Measurements from ENCODE around the gene NTSR1.

NTSR1 gene

GRCh38 chr20:62708591-62709536 is at the start of gene NTSR1:
Gene NTSR1 (plus strand): TSS chr20:62708836. CDS start chr20:62709208, 372 bp downstream.
- no peak for DNase-seq

DNA sequence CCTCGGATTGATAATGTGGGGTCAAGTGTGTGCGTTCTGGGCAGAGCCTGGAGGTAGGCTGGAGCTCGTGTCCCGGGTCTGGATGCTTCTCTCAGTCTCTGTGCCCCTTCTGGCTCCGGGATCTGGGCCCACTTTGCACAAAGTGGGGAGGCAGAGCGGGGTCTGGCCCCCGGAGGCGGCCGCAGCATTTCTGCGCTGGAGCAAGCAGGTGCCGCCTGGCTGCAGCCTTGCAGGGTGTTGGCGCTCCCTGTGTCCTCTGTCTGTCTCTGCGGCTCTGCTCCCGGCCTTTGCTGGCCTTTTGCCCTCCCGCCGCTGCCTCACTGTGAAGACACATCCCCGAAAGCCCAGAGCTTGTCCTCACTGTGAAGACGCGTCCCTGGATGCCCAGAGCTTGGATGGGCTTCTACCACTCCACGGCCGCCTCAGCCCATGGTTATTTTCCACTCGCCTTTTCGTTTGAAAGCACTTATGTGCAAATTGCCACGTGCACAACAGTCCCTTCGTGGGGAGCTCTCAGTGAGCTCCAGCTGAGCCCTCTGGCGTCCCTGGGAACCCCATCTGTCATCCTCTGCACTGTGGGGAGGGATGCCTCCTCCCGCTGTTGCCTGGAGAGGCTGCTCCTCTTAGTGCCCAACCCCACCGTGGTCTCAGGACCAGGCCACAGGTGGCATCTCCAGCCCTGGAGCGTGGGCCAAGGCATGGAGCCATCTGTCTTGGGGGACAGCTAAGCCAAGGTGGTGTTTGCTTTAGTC is 49.0 kb upstream of the NTSR1 start:
- no peak for DNase-seq

DNA sequence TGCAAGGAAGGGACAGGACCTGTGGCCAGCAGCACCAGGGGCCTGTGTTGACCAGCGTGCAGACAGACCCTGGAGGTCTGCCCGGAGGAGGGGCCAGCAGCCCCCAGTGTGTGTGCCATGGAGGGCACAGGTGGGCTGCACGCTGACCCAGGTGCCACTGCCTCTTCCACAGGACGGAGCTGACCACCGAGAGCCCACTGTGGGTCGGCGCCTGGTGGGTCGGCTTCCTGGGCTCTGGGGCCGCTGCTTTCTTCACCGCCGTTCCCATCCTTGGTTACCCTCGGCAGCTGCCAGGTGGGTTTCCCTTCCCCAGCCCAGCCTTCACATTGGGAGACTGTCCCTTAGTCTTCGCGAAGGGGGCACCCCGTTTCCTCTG is 48.4 kb upstream of the NTSR1 start:
- no peak for DNase-seq

- no peak for DNase-seq
Observed at GRCh38 chr20:62660768-62661167, 47.9 kb upstream of the NTSR1 start.

DNA sequence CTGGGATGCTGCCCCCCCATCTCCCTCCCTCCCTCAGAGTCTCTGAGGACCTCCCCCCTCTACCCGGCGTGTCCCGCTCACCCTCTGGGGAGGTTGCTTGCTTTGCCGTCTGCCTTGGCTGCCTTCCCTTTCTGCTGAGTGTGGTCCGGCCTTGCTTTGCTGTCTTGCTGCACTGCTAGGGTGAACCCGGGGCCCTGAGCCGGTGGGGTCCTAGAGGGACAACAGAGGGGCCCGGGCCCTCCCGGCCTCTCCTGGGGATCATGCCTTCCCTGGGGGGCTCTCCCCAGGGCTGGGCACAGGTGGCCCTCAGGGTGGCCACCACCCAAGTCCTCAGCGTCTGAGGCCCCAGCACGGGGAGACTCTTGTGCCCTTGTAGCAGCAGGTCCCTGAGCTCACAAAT is 47.0 kb upstream of the NTSR1 start:
- DNase-seq: no peak

DNA sequence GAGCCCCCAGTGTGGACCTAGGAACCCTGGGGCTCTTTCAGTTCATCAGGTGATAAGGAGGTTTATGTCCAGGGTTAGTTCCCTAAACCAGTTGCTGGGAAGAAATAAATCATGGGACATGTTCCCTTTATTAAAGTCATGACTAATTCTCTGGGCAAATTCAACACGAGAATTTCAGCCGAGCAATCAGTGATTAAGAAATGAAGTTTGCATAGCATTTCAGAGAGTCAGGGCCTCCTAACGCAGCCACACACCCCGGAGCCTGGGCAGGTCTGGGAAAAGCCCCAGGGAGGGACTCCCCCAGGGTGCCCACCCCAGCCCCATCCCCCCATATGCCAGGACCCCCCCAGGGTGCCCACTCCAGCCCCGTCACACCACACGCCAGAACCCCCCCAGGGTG is 46.2 kb upstream of the NTSR1 start:
- DNase-seq: no peak

GRCh38 chr20:62663145-62664018 is 45.3 kb upstream of the NTSR1 start:
- no peak for DNase-seq

DNA sequence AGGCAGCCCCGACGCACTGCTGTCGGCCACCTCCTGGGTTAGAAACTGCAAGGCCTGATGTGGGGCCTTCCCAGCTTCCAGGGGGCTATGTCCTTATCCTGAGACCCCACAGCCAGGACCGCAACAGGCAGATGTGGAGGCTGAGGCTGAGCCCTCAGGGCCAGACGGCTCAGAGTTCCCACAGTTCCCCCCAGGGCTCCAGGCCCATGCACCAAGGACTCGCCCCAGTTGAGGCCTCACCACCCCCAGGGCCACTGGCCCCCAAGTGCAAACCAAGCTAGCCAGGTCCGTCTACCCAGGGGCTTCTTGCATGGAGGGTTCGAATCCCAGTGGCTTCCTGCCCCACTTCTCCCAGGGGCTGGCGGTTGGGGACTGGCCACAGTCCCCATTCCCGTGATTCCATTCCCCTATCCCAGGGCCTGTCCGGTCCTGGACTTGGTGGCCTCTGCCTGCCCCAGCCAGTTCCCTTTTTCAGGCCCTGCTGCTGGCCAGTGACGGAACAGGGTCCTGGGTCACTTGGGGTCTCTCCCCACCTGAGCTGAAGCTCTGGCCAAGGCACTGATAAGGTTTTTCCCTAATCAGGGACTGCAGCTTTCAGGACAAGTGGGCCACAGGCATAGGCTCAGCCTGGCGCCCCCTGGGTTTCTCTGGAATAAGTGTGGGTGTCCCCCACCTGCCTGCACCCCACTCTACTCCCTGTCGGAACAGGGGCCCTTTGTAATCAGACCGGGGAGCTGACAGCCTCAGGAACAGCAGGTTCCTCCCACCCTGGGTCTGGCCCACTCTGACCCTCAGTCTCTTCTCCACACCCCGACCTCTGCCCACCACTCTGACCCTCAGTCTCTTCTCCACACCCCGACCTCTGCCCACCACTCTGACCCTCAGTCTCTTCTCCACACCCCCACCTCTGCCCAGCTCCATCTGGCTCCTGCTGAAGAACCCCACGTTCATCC is 44.3 kb upstream of the NTSR1 start:
- DNase-seq: no peak

DNA sequence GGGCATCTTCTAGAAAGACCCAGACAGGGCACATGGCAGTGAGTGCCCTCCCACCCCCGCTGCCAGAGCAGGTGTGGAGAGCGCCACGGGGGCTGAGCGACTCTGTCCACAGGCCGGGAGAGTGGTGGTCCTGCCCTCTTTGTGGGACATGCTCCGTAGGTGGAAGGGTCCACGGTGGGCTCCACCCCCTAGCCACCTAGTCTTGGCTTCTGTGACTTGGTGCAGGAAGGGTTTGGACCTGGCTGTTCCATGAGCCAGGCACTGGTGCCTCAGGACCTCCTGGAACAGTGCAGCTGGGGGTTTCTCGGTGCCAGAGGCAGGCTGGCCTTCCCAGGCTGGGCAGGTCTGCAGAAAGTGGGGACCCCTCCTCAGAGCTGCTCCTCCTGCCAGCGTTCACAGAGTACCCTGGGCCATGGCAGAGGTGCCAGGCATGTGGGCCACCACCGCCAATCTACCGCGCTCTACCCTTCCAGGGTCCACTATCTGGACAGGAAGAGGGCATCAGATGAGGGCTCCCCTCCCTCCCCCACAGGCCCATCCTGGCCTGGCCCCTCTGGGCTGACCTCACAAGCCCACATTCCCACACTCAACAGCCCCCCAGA is 43.4 kb upstream of the NTSR1 start:
- no peak for DNase-seq

DNA sequence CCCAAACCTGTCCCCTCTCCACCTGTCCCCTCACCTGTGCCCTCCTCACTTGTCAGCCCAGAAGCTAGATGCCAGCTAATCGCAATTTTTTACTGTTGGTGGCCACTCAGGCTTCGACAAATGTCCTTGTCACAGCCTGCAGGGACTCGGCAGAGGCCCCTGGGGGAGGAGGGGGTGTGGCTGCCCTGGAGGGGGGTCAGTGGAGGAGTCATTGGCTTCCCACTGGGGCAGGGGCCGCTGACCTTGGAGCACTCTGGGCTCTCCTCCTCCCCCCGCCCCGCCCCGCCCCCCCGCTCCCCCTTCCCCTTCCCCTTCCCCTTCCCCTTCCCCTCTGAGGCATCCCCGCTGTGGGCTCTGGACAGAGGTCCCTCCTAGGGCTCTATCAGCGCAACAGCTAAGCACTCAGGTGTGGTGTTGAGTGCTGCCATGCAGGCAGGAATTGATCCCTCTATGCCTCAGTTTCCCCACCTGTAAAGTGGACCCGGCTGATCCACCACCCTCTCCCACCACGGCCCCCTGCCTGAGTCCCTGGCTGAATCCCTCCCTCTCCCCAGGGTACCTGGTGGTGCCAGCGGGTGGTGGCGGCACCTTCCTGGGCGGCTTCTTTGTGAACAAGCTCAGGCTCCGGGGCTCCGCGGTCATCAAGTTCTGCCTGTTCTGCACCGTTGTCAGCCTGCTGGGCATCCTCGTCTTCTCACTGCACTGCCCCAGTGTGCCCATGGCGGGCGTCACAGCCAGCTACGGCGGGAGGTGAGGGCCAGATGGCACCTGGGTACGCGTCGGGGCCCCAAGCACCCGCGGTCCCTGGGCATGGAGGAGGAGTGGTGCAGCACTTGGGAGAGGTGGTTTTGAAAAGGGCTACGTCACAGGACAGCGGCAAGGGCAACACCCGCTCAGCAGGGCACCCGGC is 42.6 kb upstream of the NTSR1 start:
- no peak for DNase-seq

- no peak for DNase-seq
Observed at GRCh38 chr20:62666736-62667529, 41.7 kb upstream of the NTSR1 start.

DNA sequence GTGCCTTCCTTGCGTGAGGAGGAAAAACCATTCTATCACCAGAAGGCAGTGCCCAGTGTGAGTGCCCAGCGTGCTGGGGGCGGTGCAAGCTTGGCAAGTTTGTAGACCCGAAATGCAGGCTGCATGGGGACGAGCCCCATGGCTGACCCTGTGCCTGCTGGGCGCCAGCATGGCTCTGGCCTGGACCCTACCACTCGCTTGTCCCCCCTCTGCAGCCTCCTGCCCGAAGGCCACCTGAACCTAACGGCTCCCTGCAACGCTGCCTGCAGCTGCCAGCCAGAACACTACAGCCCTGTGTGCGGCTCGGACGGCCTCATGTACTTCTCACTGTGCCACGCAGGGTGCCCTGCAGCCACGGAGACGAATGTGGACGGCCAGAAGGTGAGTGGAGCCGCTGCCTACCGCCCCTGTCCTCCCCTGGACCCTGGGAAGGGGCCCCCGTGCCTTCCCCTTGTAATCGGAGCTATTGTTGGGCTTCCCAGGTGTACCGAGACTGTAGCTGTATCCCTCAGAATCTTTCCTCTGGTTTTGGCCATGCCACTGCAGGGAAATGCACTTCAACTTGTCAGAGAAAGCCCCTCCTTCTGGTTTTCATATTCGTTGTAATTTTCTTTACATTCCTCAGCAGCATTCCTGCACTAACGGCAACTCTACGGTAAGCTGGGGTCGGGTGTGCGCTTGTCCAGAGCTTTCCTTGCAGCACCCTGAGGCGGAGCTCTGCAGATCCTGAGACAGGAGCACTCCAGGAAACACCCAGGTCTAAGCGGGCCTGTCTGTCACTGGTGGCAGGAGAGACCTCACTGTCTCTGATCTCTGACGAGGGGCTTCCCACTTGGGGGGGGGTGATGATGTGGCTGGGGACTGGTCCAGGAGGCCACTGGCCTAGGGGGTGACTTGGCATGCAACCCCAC is 40.9 kb upstream of the NTSR1 start:
- DNase-seq: no peak

- peak; percentile 84 for DNase-seq
Observed at GRCh38 chr20:62668441-62669027, 40.1 kb upstream of the NTSR1 start.

DNA sequence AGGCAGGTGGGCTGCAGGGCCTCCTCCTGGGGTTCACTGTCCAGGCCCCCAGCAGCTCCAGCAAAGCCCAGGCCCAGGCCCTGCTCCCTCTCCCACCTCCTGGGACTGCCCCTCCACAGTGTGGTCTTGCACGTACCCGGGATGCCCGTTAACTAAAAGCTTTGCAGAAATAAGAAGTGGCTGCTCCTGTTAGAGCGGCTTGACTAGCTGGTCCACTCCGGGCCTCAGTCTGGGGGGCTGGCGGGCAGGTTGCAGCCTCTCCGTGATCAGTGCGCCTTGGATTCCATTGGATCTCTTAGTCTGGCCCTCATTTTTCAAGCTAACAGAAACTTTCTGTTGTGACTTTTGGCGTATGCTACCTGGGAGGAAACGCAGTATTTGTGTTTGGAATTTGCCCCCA is 39.4 kb upstream of the NTSR1 start:
- DNase-seq: no peak

DNA sequence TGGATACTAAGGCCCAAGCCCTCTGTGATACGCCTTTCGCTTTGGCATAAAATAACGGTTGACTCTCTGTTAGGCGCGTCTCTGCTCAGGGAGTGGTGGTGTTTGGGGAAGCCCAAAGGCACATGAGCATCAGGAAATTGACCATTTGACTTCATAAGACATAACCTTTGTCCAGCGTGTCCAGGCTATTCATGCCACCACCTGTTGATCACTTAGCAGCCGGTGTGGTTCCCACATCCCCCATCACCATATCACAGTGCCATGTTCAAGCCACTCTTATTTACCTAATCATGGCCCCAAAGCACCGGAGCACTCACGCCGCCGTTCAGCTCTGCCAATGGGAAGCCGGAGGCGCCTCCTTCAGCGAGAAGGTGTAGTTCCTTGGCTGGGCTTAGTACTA is 38.5 kb upstream of the NTSR1 start:
- DNase-seq: no peak

DNA sequence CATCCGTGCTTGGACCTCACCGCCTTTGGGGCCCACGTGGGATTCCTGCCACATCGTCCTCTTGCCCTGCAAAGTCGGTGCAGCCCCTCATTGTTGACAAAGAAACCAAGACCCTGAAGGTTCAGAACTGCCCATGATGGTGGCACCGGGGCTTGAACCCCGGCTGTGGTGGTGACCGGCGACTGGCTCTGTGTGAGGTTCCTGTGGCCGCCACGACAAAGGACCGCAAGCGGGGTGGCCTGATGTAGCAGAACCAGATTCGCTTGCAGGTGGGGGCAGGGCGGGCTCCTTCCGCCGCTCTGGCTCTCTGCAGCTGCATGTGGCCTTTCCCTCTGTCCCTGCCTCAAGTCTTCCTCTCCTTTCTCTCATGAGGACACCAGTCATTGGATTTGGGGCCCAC is 37.6 kb upstream of the NTSR1 start:
- DNase-seq: no peak

- DNase-seq: no peak
Observed at GRCh38 chr20:62671765-62672164, 36.9 kb upstream of the NTSR1 start.

- DNase-seq: no peak
Observed at GRCh38 chr20:62674370-62674769, 34.3 kb upstream of the NTSR1 start.
